ENCODE data around the gene PRR15L. TPM values are rescaled to one million over a fixed set of nuclear protein-coding genes. Genes with fewer than 3 reads are reported as not detected.
"Not testable (repeated sequence)": the region's sequence is repeated elsewhere in the genome, so short reads cannot be mapped to it uniquely, and the experiment has no call there.

PRR15L gene
- total RNA-seq, 4 donors from 2014 or later: 0.29 to 2.0 TPM; not detected in 2

GRCh38 chr17:47942568-47942967 lies 15.1 kb downstream of the PRR15L start:
- H3K27ac ChIP-seq: peak overlapping the region in 1 of 2 donors; percentile 83
- TF ChIP-seq, protein P1, sequence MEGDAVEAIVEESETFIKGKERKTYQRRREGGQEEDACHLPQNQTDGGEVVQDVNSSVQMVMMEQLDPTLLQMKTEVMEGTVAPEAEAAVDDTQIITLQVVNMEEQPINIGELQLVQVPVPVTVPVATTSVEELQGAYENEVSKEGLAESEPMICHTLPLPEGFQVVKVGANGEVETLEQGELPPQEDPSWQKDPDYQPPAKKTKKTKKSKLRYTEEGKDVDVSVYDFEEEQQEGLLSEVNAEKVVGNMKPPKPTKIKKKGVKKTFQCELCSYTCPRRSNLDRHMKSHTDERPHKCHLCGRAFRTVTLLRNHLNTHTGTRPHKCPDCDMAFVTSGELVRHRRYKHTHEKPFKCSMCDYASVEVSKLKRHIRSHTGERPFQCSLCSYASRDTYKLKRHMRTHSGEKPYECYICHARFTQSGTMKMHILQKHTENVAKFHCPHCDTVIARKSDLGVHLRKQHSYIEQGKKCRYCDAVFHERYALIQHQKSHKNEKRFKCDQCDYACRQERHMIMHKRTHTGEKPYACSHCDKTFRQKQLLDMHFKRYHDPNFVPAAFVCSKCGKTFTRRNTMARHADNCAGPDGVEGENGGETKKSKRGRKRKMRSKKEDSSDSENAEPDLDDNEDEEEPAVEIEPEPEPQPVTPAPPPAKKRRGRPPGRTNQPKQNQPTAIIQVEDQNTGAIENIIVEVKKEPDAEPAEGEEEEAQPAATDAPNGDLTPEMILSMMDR (IDR thresholded peaks at IDR 0.05): no peak
- TF ChIP-seq POLR2A (IDR thresholded peaks at IDR 0.05): no peak

DNA sequence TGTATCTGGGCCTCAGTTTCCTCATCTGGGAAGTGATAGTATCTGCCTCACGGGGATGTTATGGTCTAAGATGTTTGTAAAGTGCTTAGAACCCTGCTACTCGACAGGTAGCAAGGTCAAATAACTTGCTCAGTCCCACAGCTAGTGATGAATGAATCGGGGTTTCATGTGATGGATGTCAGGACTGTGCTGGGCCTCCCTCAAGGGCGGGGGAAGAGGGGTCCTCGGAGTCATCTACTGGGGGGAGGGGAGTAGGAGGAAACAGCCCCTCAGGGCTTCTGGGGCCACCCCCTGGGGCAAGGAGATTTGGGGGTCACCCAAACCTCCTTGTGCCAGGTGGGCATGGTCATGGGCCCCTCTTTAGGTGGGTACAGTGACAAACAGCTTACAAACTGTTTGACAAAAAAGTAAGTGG lies 15.6 kb downstream of the PRR15L start:
- peak overlapping the region in 1 of 2 donors; percentile 83 for H3K27ac ChIP-seq
- no peak for TF ChIP-seq POLR2A (IDR thresholded peaks at IDR 0.05)
- TF ChIP-seq, protein P1 (IDR thresholded peaks at IDR 0.05): no peak
- intact Hi-C loops (cut with DNase I; ENCODE audit: low total_unique reads): no loop called here
- H3K4me1 ChIP-seq: no peaks in the 10 kb centered on the region
- H3K27me3 ChIP-seq: no peaks in the 10 kb centered on the region
- no peaks in the 10 kb centered on the region for H3K36me3 ChIP-seq
- H3K4me3 ChIP-seq: peak overlapping the region; percentile 86
- no peak for DNase-seq
- no peaks in the 10 kb centered on the region for H3K9me3 ChIP-seq

More at GRCh38 chr17:47942568-47942967, 15.1 kb downstream of the PRR15L start:
- Histone ChIP-seq H3K36me3 (no peaks in the 10 kb centered on the region), H3K4me3 (no peak overlapping the region), H3K4me1 (no peaks in the 10 kb centered on the region), H3K9me3 (no peaks in the 10 kb centered on the region), H3K27me3 (no peaks in the 10 kb centered on the region)
- no peak for DNase-seq
- intact Hi-C loops (cut with DNase I; ENCODE audit: low total_unique reads): no loop called here

- no peaks in the 10 kb centered on the region for H3K27me3 ChIP-seq
- peak; percentile 43 for TF ChIP-seq POLR2A (IDR thresholded peaks at IDR 0.05)
- TF ChIP-seq, protein P1 (IDR thresholded peaks at IDR 0.05): no peak
- peak within 1 kb of the TSS; percentile 70 to 83 for H3K27ac ChIP-seq
- H3K9me3 ChIP-seq: no peaks in the 10 kb centered on the region
- no peaks in the 10 kb centered on the region for H3K36me3 ChIP-seq
- intact Hi-C loops (cut with DNase I; ENCODE audit: low total_unique reads): no loop called here
- DNase-seq: peak; percentile 91 to 94
- H3K4me3 ChIP-seq: peak within 1 kb of the TSS; percentile 86
- no peaks in the 10 kb centered on the region for H3K4me1 ChIP-seq
Measured at GRCh38 chr17:47941246-47942095, 16.2 kb downstream of the PRR15L start, which contains the start of gene PNPO. Gene PNPO, plus strand, starts transcription at chr17:47941571. Its CDS starts 105 bp downstream, at chr17:47941676.

- no peak overlapping the region for H3K4me3 ChIP-seq
- no peak for DNase-seq
- H3K9me3 ChIP-seq: no peaks in the 10 kb centered on the region
- no peaks in the 10 kb centered on the region for H3K27me3 ChIP-seq
- intact Hi-C loops (cut with DNase I; ENCODE audit: low total_unique reads): no loop called here
- H3K4me1 ChIP-seq: no peaks in the 10 kb centered on the region
- no peak for TF ChIP-seq POLR2A (IDR thresholded peaks at IDR 0.05)
- TF ChIP-seq, protein P1 (IDR thresholded peaks at IDR 0.05): no peak
- H3K27ac ChIP-seq: no peak overlapping the region
- no peaks in the 10 kb centered on the region for H3K36me3 ChIP-seq
Measured at GRCh38 chr17:47937941-47938340, 19.7 kb downstream of the PRR15L start.

GRCh38 chr17:47935961-47936360 lies 21.7 kb downstream of the PRR15L start:
- no peak for TF ChIP-seq POLR2A (IDR thresholded peaks at IDR 0.05)
- TF ChIP-seq, protein P1 (IDR thresholded peaks at IDR 0.05): no peak
- intact Hi-C loops (cut with DNase I; ENCODE audit: low total_unique reads): no loop called here
- H3K27me3 ChIP-seq: no peaks in the 10 kb centered on the region

DNA sequence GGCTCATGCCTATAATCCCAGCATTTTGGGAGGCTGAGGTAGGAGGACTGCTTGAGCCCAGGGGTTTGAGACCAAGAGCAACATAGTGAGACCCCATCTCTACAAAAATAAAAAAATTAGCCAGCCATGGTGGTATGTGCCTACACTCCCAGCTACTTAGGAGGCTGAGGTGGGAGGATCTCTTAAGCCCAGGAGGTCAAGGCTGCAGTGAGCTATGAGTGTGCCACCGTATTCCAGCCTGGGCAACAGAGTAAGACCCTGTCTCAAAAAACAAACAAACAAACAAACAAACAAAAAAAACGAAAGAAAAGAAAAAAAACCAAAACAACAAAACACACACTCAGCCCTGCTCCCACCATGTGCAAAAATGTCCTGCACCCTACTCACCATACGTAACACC lies 22.2 kb downstream of the PRR15L start:
- H3K9me3 ChIP-seq; DNase-seq; intact Hi-C loops (cut with DNase I; ENCODE audit: low total_unique reads); H3K27ac ChIP-seq; H3K36me3 ChIP-seq; H3K4me3 ChIP-seq; H3K4me1 ChIP-seq; H3K27me3 ChIP-seq: not testable (repeated sequence)

More at GRCh38 chr17:47935961-47936360, 21.7 kb downstream of the PRR15L start:
- Histone ChIP-seq H3K36me3 (no peaks in the 10 kb centered on the region), H3K9me3 (no peaks in the 10 kb centered on the region), H3K4me3 (no peak overlapping the region), H3K4me1 (no peaks in the 10 kb centered on the region), H3K27ac (no peak overlapping the region)
- no peak for DNase-seq
